Neural progenitor cell (in vitro differentiated cells): ENCODE measurements around the gene CHST4. TPM values are rescaled to one million over a fixed set of nuclear protein-coding genes. Genes with fewer than 3 reads are reported as not detected.
A peak's percentile ranks its signal among the peaks of the same experiment; 100 is the strongest.

Experiments
- DNase-seq: peaks from one replicate; pipeline ENCODE4 v3.0.0-alpha.2; 2016; ENCODE audit warnings: low spot score
- H2AFZ ChIP-seq: fragments of 200-600 bp; sonication (generic); replicated peaks from 2 replicates; pipeline ENCODE4 v1.6.1; 2016; ENCODE audit warnings: antibody characterized with exemption
- H3F3A ChIP-seq: fragments of 200-600 bp; sonication (generic); 2 replicates; pipeline ENCODE4 v1.6.1; 2016; ENCODE audit warnings: antibody characterized with exemption, low read depth
- H3K27ac ChIP-seq: fragments of 200-600 bp; sonication (generic); 2 replicates; pipeline ENCODE4 v1.5.1; 2016; ENCODE audit warnings: mild to moderate bottlenecking
- H3K27me3 ChIP-seq: fragments of 200-600 bp; sonication (generic); 2 replicates; pipeline ENCODE4 v1.6.1; 2016; ENCODE audit warnings: mild to moderate bottlenecking, moderate library complexity
- H3K36me3 ChIP-seq: fragments of 200-600 bp; sonication (generic); 2 replicates; pipeline ENCODE4 v1.5.1; 2016
- H3K4me1 ChIP-seq: fragments of 200-600 bp; sonication (generic); 2 replicates; pipeline ENCODE4 v1.6.1; 2016; ENCODE audit warnings: mixed run types
- H3K4me2 ChIP-seq: fragments of 200-600 bp; sonication (generic); 2 replicates; pipeline ENCODE4 v1.6.1; 2016
- H3K4me3 ChIP-seq: fragments of 200-600 bp; sonication (generic); 2 replicates; pipeline ENCODE4 v1.5.1; 2016
- H3K79me2 ChIP-seq: fragments of 200-600 bp; sonication (generic); 2 replicates; pipeline ENCODE4 v1.6.1; 2016; ENCODE audit warnings: low read depth
- H3K9ac ChIP-seq: fragments of 200-600 bp; sonication (generic); 2 replicates; pipeline ENCODE4 v1.6.1; 2016
- H3K9me3 ChIP-seq: fragments of 200-600 bp; sonication (generic); 2 replicates; pipeline ENCODE4 v1.5.1; 2016; ENCODE audit warnings: low read depth
- H4K20me1 ChIP-seq: fragments of 200-600 bp; sonication (generic); 2 replicates; pipeline ENCODE4 v1.6.1; 2016; ENCODE audit warnings: low read depth
- H3K27ac Mint-ChIP-seq: 3 replicates; pipeline ENCODE4 v1.8.0; 2021; ENCODE audit warnings: mixed read lengths
- H3K27me3 Mint-ChIP-seq: 2 replicates; pipeline ENCODE4 v1.8.0; 2022; ENCODE audit warnings: low read depth, mild to moderate bottlenecking, inconsistent platforms, moderate library complexity, mixed read lengths; ENCODE audit not compliant: insufficient read depth
- H3K36me3 Mint-ChIP-seq: 3 replicates; pipeline ENCODE4 v1.8.0; 2021; ENCODE audit warnings: mixed read lengths
- H3K4me1 Mint-ChIP-seq: 3 replicates; pipeline ENCODE4 v1.8.0; 2021; ENCODE audit warnings: mixed read lengths
- H3K4me3 Mint-ChIP-seq: 3 replicates; pipeline ENCODE4 v1.8.0; 2021; ENCODE audit warnings: mild to moderate bottlenecking, moderate library complexity, mixed read lengths
- H3K9me3 Mint-ChIP-seq: 3 replicates; pipeline ENCODE4 v1.8.0; 2020; ENCODE audit warnings: mixed read lengths
- EZH2 ChIP-seq: fragments of 200-600 bp; sonication (generic); IDR thresholded peaks from 2 replicates; pipeline ENCODE4 v1.6.1; 2017; ENCODE audit warnings: antibody characterized with exemption, mild to moderate bottlenecking, moderate library complexity
- EZH2phosphoT487 ChIP-seq: fragments of 200-600 bp; sonication (generic); IDR thresholded peaks from 2 replicates; pipeline ENCODE4 v1.6.1; 2017; ENCODE audit warnings: antibody characterized with exemption
- total RNA-seq: library from RNA; depleted of rRNA; stranded (reverse); fragments of >200 nt; gene quantifications from 2 replicates; pipeline ENCODE4 v1.2.3, GENCODE V29; 2015; ENCODE audit warnings: low replicate concordance
- TF ChIP-seq, protein P1 (sequence below): fragments of 200-600 bp; sonication (generic); IDR thresholded peaks from 2 replicates; pipeline ENCODE4 v1.5.1; 2017; ENCODE audit warnings: antibody characterized with exemption, mild to moderate bottlenecking

The CHST4 gene
- total RNA-seq: 0.09 TPM in 1 of 2 replicates, not detected in the other

DNA sequence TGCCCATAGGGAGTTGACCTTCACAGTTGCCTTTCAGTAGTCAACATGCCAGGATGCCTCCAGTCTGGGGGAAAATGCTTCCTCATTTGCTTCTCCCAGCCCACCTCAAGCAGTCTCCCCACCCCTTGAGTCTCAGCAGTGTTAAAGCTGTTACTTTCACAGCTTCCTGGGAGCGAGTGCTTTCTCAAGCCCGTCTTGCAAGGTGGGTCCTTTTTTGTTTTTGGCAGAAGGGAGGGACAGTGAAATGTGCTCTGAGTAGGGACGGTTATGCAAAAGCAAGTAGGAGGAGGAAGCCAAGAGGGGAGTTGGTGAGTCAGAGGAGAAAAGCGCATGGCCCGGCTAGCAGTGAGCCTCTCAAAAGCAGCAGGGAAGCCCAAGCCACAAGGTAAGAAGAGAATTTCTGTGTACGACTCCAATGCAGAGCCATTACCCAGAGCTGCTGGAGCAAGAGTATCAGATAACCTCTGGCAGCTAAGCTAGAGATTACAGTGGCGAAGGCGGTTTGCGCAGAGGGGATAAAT, at the start of gene CHST4:
Gene CHST4, plus strand, starts transcription at position 316 of the 521 bp plus-strand sequence. CDS start 10,252 bp downstream, outside the sequence.
- Histone ChIP-seq H3K27ac (no peak within 1 kb of the TSS), H3K4me3 (peak within 1 kb of the TSS; percentile 38), H3K4me1 (peaks cover 17% of the 10 kb centered on the region), H2AFZ (peak within 1 kb of the TSS; percentile 45), H3K4me2 (peak within 1 kb of the TSS; percentile 75), H3K36me3 (no peaks in the 10 kb centered on the region), H3K79me2 (no peaks in the 10 kb centered on the region), H3F3A (peaks cover 22% of the 10 kb centered on the region), H3K27me3 (peaks cover 24% of the 10 kb centered on the region), H3K9me3 (no peaks in the 10 kb centered on the region), H3K9ac (no peak within 1 kb of the TSS), H4K20me1 (peaks cover 4% of the 10 kb centered on the region)
- Mint-ChIP-seq H3K4me3 (peak within 1 kb of the TSS; percentile 61), H3K27me3 (peaks cover 10% of the 10 kb centered on the region), H3K27ac (peak within 1 kb of the TSS; percentile 8), H3K36me3 (no peaks in the 10 kb centered on the region), H3K4me1 (peaks cover 22% of the 10 kb centered on the region), H3K9me3 (no peaks in the 10 kb centered on the region)
- TF ChIP-seq EZH2 (no peak), EZH2phosphoT487 (peak; percentile 24)
- peak; percentile 68 for DNase-seq

GRCh38 chr16:71476457-71477124, 49.6 kb upstream of the CHST4 start:
- TF ChIP-seq, protein P1, sequence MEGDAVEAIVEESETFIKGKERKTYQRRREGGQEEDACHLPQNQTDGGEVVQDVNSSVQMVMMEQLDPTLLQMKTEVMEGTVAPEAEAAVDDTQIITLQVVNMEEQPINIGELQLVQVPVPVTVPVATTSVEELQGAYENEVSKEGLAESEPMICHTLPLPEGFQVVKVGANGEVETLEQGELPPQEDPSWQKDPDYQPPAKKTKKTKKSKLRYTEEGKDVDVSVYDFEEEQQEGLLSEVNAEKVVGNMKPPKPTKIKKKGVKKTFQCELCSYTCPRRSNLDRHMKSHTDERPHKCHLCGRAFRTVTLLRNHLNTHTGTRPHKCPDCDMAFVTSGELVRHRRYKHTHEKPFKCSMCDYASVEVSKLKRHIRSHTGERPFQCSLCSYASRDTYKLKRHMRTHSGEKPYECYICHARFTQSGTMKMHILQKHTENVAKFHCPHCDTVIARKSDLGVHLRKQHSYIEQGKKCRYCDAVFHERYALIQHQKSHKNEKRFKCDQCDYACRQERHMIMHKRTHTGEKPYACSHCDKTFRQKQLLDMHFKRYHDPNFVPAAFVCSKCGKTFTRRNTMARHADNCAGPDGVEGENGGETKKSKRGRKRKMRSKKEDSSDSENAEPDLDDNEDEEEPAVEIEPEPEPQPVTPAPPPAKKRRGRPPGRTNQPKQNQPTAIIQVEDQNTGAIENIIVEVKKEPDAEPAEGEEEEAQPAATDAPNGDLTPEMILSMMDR: no peak
- TF ChIP-seq EZH2phosphoT487 (no peak), EZH2 (no peak)
- no peak overlapping the region for H3K27ac ChIP-seq
- no peak overlapping the region for H3K4me3 Mint-ChIP-seq
- H3F3A ChIP-seq: no peaks in the 10 kb centered on the region
- H3K4me2 ChIP-seq: no peak overlapping the region
- H3K4me3 ChIP-seq: no peak overlapping the region
- no peaks in the 10 kb centered on the region for H3K36me3 ChIP-seq
- H3K9me3 Mint-ChIP-seq: no peaks in the 10 kb centered on the region
- H3K4me1 Mint-ChIP-seq: no peaks in the 10 kb centered on the region
- no peak overlapping the region for H3K9ac ChIP-seq
- H3K27me3 Mint-ChIP-seq: no peaks in the 10 kb centered on the region
- no peaks in the 10 kb centered on the region for H3K36me3 Mint-ChIP-seq
- H3K79me2 ChIP-seq: no peaks in the 10 kb centered on the region
- no peak for DNase-seq
- no peaks in the 10 kb centered on the region for H3K27me3 ChIP-seq
- no peaks in the 10 kb centered on the region for H4K20me1 ChIP-seq
- H3K4me1 ChIP-seq: no peaks in the 10 kb centered on the region
- H3K9me3 ChIP-seq: no peaks in the 10 kb centered on the region
- no peak overlapping the region for H3K27ac Mint-ChIP-seq
- no peak overlapping the region for H2AFZ ChIP-seq

DNA sequence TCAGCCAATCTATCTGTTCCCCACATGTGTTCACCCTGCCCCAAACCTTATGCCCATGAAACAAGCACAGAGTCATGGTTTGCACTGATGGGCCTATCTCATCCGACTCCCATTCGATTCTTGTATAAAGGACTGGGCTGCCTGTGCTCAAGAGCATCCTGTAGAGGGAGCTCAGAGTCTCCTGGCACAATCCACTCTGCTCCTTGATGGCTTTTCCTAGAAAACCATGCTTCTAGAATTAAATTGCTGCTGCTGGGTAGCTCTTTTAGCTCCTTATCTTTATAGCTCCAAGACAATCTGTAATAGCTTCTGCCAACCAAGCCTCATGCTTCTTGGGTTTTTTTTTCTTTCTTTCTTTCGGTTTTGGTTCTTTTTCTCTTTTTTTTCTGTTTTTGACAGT, 46.8 kb upstream of the CHST4 start:
- Mint-ChIP-seq H3K36me3 (no peaks in the 10 kb centered on the region), H3K4me3 (no peak overlapping the region), H3K27ac (no peak overlapping the region), H3K4me1 (peaks cover 8% of the 10 kb centered on the region), H3K27me3 (no peaks in the 10 kb centered on the region), H3K9me3 (no peaks in the 10 kb centered on the region)
- Histone ChIP-seq H3K27me3 (no peaks in the 10 kb centered on the region), H3K36me3 (no peaks in the 10 kb centered on the region), H3K9ac (no peak overlapping the region), H3K4me1 (peaks cover 5% of the 10 kb centered on the region), H3F3A (peaks cover 12% of the 10 kb centered on the region), H3K4me2 (no peak overlapping the region), H3K9me3 (no peaks in the 10 kb centered on the region), H3K79me2 (peaks cover 9% of the 10 kb centered on the region), H2AFZ (no peak overlapping the region), H4K20me1 (no peaks in the 10 kb centered on the region), H3K27ac (no peak overlapping the region), H3K4me3 (no peak overlapping the region)
- TF ChIP-seq EZH2phosphoT487 (no peak), EZH2 (no peak)
- TF ChIP-seq, protein P1: peak; percentile 66
- peak; percentile 60 for DNase-seq

DNA sequence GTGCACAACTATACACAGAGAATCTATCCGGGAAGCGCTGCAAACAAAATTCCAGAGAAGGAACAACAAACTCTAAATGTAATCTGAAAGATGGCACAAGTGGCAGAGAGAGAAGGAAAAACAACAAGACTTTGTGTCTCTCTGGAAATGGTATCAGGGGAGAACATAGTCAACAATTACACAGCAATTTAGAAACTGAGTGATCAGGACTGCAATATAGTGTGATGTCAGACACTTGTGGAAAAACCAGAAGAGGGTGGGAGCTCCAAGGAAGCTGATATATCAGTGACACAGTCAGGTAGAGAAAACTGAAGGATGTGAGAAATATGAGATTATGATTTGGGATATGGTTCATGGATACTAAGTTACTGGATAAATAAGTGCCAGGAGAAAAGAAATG, 45.3 kb upstream of the CHST4 start:
- peaks cover 5% of the 10 kb centered on the region for H3K4me1 ChIP-seq
- H3K4me3 Mint-ChIP-seq: no peak overlapping the region
- H3K4me1 Mint-ChIP-seq: peaks cover 13% of the 10 kb centered on the region
- no peak for DNase-seq
- no peak overlapping the region for H3K4me2 ChIP-seq
- peaks cover 9% of the 10 kb centered on the region for H3K79me2 ChIP-seq
- no peaks in the 10 kb centered on the region for H3K27me3 ChIP-seq
- no peaks in the 10 kb centered on the region for H3K27me3 Mint-ChIP-seq
- H3K36me3 Mint-ChIP-seq: no peaks in the 10 kb centered on the region
- TF ChIP-seq, protein P1: no peak
- TF ChIP-seq EZH2 (no peak), EZH2phosphoT487 (no peak)
- no peak overlapping the region for H3K4me3 ChIP-seq
- H3K9me3 ChIP-seq: no peaks in the 10 kb centered on the region
- H3F3A ChIP-seq: peaks cover 18% of the 10 kb centered on the region
- H3K9ac ChIP-seq: no peak overlapping the region
- no peaks in the 10 kb centered on the region for H3K9me3 Mint-ChIP-seq
- H3K36me3 ChIP-seq: no peaks in the 10 kb centered on the region
- H3K27ac ChIP-seq: no peak overlapping the region
- H4K20me1 ChIP-seq: no peaks in the 10 kb centered on the region
- H2AFZ ChIP-seq: no peak overlapping the region
- H3K27ac Mint-ChIP-seq: no peak overlapping the region
